GM21717 (cell line): ENCODE results near the gene MRPL39.

Experiments
- ATAC-seq: cut with Tn5 transposase; IDR thresholded peaks from one replicate; pipeline ENCODE4 v1.9.1; 2021; ENCODE audit warnings: mild to moderate bottlenecking, moderate library complexity; ENCODE audit not compliant: unreplicated experiment

MRPL39 gene

GRCh38 chr21:25541042-25541441 lies 66.2 kb downstream of the MRPL39 start:
- no peak for ATAC-seq

- no peak for ATAC-seq
Measured at GRCh38 chr21:25539606-25540005, 67.7 kb downstream of the MRPL39 start.

GRCh38 chr21:25537174-25537573 lies 70.1 kb downstream of the MRPL39 start:
- no peak for ATAC-seq

GRCh38 chr21:25536752-25537151 lies 70.5 kb downstream of the MRPL39 start:
- ATAC-seq = no peak

GRCh38 chr21:25535849-25536248 lies 71.4 kb downstream of the MRPL39 start:
- no peak for ATAC-seq
